T1000 (cell line): ENCODE results near the gene RAP1A.

Experiments
- DNase-seq: peaks from one replicate; lab custom pipeline; 2025; ENCODE audit warnings: mixed read lengths; lab: John Stamatoyannopoulos, UW

RAP1A gene

DNA sequence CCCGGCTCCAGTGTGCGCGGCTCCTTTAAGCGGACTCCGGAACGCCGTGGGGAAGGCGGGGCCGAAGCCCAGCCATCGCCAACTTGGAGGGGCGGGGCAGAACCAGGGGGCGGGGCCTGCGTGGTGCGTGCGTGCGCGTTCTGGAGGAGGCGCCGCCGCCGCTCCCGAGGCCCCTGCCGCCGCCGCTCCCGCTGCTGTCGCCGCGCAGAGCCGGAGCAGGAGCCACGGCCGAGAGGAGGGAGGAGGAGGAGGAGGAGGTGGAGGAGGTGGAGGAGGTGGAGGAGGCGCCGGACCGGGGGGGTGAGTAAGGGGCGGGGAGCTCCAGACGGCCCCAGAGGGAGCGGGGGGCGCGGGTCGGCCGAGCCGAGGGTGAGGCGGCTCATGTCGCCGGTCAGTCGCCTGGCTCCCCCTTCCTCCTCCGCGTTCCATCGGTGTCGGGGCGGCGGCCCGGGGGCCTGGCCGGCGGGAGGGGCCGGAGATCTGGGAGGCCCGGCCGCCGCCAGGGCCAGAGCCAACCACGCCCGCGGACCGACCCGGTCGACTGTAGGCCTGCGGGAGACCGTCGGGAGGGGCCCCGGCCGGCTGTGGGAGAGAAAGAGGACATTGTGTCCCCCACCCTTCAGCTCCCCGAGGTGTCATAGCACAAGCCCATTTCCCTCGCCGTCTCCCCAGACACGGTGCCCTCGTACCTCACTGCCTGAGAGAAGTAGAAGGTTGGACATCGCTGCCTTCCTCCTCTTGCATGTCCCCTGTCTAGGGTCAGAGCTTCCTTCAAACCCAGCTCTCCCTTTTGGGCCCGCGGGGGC lies at the start of gene RAP1A:
Gene RAP1A, plus strand, starts transcription at position 155 of the 806 bp plus-strand sequence. CDS start 71,572 bp downstream, outside the sequence.
- DNase-seq, result peak; percentile 87

DNA sequence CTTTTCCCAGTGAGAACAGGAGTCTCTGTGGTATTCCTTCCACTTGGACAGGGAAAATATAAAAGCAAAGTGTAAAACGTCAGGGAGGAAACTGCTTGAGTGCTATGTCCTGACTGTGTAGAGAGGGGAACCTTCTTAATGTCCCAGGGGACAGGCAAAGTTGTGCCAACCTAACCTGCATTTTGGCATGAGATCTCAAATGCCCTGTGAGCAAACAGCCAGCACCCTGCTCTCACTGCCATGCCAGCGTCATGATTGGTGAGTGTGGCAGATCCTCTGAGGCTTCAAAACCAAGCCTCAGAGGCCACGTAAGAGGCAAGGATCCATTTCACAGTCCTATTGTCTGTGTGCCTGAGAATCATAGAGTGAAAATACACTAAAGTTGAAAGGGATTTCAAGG lies 49.7 kb upstream of the RAP1A start:
- no peak for DNase-seq

DNA sequence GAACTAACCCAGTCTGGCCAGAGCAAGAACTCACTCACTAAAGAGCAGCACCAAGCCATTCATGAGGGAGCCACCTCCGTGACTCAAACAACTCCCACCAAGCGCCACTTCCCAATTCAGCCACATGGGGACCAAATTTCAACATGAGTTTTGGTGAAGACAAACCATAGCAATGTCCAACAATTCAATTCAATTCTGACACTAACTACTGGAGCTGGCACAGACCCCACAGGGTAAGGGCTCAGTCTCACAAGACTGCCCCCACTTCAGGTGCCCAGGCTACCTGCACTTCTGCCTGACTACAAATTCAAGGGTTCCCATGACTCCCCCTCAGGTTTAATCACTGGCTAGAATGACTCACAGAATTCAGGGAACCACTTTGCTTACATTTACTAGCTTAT lies 48.8 kb upstream of the RAP1A start:
- no peak for DNase-seq

DNA sequence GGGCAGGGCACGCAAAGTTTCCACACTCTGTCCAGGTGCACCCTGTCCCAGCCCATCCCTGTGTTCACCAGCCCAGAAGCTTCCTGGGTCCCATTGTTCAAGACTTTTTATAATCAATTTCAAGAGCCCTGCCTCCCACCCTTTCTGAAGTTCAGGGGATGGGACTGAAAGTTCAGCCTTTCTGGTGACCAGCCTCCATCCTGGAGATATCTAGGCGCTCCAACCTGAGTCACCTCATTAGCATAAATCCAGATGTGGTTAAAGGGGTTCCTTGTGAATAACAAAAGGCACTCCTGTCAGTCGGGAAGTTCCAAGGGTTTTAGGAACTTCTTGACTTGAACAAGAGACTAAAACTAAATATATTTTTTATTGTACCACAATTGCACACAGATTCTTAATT lies 48.4 kb upstream of the RAP1A start:
- no peak for DNase-seq

DNA sequence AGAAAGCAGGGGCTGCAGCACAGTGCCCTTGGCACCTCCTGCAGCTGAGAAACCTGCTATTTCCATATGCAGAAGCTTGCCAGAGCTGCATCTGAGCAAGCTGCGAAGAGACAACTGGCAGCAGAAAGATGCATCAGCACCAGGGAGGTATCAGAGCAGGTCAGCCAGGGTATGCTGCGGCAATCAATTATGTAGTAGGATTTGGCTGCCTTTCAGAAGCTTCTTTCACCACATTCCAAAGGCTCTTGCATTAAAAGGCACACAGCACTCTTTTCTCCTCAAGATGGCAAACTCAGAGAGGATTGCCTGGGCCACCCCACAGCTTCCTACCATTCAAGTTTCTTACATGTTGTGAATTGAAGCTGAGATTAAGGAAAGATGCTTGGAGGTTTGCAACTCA lies 47.6 kb upstream of the RAP1A start:
- no peak for DNase-seq

DNA sequence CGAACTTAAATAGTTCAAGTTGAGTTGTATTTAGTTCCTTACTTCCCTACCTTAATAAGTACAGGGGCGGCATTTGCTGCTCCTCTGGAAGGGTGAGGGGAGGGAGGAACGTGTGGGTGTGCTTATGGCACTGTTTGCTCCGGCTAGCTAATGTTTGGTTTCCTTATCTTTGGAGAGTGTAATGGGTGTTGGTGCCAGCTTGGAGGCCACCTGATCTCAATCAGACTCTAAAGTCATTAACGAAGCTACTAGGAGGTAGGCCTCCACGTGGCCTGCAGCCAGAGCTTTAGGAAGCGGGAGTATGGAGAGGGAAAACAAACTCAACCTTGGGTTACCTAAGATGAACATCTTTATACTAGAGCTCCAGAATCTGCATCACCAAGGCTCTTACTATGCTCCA lies 43.0 kb upstream of the RAP1A start:
- DNase-seq, result no peak

- DNase-seq, result no peak
Measured at GRCh38 chr1:111577814-111578213, 41.8 kb upstream of the RAP1A start.

DNA sequence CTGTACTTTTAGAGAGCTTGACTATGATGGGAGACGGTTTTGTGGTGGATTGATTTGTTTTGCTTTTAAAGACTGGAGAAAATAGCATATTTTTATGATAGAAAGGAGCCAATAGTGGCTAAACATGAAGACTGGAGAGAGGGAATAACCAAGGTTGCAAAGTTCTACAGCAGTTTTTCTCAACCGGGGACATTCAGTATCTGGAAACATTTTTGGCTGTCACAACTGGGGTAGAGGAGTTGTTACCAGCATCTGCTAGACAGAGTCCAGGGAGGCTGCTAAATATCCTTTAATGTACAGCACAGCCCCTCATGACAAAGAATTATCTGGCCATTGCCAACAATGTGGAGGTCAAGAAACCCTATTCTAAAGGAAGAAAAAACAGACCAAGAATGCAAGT lies 38.4 kb upstream of the RAP1A start:
- no peak for DNase-seq

DNA sequence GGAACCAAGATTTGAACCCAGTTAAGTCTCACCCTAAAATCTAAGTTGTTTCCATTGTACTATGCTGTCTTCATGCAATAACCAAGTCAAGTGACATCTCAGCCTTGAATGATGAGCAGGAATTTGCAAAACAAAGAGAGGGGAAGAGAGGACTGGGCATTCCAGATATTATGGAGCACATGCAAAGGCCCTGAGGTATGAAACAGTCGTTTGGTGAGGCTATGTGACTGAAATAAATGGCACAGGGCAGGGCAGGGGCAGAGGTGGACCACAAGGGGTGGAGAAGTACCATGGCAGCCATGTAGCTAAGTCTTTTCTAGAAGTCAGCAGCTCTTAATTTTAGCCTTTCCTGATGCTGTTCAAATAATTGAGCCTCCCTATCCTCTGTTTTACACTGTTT lies 37.6 kb upstream of the RAP1A start:
- no peak for DNase-seq

DNA sequence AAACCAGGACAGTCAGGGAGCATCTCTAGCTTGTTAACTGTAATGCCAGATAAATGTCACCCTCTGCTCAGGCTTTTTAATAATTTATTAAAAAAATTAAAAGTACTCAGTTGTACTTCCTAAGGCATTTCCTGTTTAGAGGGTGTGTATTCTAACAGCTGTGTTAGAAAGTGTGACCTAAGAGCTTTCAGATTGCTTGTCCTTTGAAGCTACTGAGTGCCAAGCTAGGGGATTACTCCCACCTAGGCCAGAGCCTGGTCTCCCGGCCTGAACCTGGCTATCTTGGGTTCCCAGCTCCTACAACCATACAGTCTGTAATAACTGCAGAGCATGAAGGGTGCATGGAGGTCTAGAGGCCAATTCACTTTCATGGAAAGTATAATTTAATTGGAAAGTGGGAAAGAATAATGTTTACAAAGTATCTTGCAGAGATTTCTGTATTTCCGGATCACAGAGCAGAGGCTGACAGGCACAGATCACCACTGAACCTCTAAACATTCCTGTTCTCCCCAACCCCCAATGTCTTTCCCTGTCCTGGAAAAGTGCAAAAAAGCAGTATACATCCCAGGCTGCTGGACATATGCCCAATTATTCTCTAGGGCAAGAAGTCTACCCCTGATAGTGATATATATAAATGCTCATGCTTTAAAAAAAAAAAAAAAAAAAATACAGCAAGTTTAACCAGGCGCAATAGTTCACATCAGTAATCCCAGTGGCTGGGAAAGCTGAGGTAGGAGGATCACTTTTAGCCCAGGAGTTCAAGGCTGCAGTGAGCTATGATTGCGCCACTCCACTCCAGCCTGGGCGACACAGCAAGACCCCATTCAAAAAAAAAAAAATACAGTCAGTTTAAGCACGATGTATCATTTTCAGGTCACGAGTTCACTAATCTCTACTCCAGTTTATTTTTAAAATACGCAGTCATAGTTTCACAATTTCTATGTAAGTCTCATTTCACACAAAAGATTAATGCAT lies 36.7 kb upstream of the RAP1A start:
- no peak for DNase-seq

- DNase-seq, result no peak
Measured at GRCh38 chr1:111585447-111586086, 34.0 kb upstream of the RAP1A start.

DNA sequence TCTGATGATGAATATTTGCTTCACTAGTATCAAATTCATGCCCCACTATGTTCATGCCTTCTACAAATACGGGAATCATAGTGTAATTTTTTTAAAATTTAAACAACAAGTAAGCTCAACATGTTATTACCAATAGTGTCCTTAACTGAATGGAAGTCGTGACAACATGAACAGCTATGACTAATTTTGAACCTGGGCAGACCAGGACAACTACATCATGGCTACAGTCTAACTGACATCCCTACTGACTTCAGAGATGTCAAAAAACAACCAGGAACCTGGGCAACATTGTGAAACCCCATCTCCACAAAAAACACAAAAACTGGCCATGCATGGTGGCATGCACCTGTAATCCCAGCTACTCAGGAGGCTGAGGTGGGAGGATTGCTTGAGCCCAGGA lies 33.5 kb upstream of the RAP1A start:
- DNase-seq, result no peak

- DNase-seq, result no peak
Measured at GRCh38 chr1:111587509-111588174, 31.9 kb upstream of the RAP1A start.

GRCh38 chr1:111591937-111592336 lies 27.7 kb upstream of the RAP1A start:
- DNase-seq, result no peak

DNA sequence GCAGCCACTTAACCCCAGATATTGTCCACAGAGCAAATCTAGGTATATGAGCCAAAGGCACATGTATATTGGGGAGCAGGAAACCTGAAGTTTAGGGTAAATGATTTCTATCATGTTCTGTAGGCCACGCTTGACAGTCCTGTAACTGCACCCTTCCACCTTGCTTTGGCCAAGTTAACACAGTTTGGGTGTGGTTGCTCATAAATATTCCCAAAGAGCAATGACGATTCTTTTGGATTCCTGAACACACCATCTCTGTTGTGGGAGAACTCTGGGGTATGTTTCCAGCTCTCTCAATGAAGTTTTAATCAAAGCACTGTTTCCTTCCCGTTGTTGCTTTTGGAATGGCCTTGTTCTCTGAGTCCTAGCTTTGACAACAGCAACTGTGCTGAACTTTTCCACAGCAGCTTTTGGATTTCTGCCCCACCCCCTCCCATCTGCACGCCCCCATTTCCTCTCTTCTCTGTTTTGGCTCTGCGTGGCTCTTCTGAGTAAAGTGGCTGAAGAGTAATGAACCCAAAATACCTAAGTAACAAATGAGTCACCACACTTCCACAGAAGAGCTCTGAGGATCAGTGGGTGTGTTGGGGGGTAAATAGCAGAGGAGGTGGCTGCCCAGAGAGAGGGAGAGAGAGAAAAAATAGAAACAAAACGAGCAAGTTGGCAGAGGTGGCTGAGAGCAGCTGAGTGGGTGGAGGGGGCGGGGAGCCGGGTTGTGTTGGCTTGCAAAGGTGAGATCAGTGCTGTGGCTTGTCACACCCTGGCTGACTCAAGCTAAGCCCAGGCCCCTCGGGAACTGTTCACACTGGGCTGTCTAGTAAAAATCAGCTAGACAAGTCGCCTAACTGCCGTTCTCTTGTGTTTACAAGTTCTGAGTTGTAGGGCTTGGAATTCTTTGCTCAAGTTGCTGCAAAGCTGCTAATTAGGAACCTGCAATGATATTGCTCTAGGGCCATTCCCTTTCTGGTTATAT lies 26.9 kb upstream of the RAP1A start:
- peak; percentile 63 for DNase-seq

DNA sequence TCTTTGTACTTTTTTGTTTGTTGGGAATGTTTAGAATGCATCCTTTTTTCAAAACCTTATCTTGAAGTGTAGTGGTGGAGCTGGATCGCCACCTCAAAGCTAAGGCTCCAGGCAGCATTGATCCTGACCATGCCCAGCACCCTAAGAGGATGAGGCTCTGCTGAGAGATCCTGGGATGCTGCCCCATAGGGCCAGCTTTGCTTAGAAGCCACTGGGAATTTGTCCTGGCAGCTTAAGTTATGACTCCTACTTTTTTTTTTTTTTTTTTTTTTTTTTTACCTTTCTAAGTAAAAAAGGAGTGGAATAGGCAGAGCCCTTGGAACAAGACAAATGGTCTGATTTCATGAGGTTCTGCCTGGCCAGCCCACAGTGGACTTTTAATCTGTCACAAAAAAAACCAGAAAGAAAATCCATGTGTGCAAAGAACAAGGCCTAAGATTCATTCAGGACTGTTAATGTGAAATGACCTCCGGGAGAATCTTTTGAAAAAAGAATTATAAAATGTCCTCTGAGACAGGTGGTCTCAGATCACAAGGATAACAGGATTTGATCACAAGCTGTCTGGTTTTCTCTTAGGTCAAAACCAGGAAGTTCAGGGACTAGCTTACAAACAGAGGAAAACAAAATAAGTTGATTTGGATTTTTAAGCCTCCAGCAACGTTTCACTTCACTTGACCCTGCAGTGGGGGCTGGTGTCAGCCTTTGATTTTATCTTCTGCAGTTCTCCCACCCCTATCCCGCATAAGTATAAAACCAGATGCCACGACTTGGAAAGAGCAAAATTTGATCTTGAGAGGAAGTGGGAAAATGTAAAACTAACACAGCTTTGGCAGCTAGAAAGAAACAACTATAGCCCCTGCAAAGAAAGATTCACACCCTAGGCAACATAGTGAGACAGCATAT lies 25.9 kb upstream of the RAP1A start:
- DNase-seq, result no peak

DNA sequence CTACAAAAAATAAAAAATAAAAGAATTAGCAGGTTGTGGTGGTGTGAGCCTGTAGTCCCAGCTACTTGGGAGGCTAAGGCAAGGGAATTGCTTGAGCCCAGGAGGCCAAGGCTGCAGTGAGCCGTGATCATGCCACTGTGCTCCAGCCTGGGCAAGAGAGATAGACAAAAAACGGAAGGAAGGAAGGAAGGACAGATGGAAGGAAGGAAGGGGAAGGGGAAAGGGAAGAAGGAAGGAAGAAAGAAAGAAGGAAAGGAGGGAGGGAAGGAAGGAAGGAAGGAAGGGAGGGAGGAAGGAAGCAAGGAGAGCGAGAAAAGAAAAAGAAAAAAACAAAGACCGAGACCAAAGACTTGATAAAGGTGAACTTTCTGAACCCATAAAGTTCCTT lies 25.3 kb upstream of the RAP1A start:
- no peak for DNase-seq

- DNase-seq, result no peak
Measured at GRCh38 chr1:111595807-111596206, 23.8 kb upstream of the RAP1A start.

- no peak for DNase-seq
Measured at GRCh38 chr1:111596499-111596898, 23.1 kb upstream of the RAP1A start.

DNA sequence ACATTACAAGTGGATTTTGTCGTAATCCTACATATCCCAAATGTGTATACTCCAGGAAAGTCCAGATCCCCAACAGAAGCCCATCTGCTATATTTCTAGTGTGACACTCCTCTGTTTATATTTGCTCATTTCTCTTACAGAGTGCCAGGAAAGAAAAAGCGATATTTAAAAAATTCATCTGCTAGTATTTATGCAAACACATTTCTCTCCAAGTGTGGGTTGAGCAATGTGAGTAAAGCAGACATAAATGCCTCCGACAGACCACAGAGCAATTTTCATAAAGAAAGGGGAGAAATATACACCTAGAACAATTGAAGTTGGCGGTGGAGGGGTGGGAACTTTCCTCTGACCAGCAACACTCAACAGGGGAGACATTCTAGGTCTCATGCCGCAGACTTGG lies 22.2 kb upstream of the RAP1A start:
- DNase-seq, result no peak
